GM20431 (cell line): Measurements from ENCODE around the gene ASPSCR1.

Experiments used
- in situ Hi-C: fragments of 300-500 bp; cut with MseI, MboI; formaldehyde crosslinking; loops from one replicate; pipeline ENCODE4 v1.15.0; 2020; ENCODE audit warnings: low sequenced_read_pairs; ENCODE audit not compliant: unreplicated experiment

The ASPSCR1 gene

GRCh38 chr17:82060001-82060380 lies 82.6 kb downstream of the ASPSCR1 start:
- in situ Hi-C loops = no loop called here

- in situ Hi-C loops = no loop called here
Measured at GRCh38 chr17:82060614-82061013, 83.2 kb downstream of the ASPSCR1 start.

- in situ Hi-C loops = no loop called here
Measured at GRCh38 chr17:82061047-82061925, 83.9 kb downstream of the ASPSCR1 start.

DNA sequence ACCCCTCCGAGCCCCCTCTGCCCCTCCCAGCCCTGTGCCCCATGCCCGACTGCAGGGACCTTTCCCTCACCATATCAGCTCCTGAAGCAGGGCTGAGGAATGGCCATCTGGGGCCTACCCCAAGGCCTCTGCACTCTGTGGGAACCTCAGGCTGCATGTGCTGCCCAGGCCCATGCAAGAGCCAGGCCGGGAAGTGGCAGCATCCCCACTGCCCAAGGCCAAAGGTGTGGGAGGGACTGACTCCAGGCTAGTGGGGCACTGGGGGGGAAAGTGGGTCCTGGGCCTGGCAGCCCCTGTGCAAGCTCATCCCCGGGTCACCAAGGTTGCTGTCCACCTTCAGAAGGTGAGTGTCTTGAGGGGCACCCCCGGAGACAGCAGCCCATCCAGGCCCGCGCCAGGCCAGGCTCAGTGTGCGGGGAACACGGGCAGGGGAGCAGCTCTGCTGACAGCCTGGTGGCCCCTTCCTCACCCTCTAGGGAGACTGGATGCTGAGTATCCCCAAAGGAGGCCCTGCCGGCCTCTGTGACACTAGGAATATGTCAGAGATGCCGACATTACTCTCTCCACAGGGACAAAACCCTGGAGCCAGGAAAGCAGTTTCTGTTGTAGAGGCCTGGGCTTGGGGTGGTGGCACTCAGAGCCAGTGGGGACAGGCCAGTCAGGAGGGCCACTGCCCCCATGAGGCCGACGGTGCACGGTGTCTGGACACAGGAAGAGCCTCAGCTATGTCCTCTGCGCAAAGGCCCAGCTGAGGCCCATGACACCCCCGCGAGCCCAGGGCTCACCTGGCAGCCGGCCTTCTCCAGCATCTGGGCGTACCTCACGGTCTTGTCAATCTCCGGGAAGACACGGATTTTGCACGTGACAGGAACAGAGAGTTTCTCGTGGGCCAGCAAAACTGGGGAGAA lies 84.9 kb downstream of the ASPSCR1 start:
- in situ Hi-C loops = no loop called here

DNA sequence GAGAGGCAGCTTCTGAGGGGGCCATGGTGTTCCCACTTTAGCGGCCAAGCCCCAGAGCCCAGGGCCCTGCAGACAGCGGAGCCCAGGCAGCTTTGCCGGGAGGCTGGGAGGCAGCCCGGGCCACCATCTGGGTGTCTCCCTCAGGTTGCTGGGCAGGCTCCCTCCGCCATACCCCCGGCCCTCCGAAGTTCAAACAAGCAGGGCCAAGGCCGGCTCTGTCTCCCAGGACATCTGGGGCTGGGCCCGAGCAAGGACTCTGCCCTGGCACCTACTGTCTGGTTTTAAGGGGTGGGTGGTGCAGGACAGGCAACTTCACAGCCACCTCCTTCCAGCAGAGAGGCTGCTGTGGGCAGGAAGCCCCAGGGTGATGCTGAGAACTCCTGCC lies 85.5 kb downstream of the ASPSCR1 start:
- in situ Hi-C loops = no loop called here

DNA sequence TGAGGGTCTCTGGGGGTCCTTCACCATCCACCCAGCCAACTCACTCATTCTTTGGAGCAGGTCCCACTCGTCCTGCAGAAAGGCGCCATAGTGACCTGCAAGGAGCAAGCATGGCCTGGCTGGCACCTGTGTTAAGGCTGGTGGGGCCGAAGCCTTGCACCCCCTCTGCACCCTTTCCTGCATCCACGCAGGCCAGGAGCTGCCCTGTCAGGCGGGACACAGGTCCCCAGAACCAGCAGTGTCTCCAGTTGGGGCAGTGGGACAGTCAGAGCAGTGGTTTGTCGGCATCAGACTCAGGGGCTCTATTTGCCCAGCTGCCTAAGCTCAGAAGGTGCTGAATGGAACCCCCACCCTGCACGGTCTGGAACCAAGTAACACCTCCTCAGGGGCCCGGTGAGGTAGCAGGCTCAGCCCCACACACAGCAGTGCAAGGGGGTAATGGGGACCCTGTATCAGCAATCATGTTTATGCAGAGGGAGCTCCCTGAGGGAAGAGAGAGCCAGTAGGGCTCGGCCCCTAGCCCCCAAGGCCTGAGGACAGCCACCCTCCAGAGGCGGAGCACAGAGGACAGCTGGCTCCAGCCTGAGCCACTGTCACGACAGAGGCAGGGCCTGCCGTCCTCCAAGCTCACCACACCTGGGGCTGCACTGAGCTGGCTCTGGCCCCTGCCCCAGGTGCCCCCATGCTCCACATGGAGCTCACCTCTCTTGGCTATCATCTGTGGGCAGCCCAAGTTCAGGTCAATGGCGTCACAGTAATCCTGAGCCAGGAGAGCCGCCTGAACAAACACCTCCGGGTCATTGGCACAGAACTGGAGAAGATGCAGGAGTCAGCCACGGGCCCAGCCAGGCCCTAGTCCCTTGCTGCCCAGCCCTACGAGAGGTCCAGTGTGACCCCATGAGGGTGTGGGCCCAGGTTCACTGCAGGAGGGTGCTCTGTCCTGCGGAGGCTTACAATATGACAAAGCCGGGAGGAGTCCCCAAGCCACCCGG lies 86.3 kb downstream of the ASPSCR1 start:
- in situ Hi-C loops = no loop called here

- in situ Hi-C loops = no loop called here
Measured at GRCh38 chr17:82064433-82065192, 87.2 kb downstream of the ASPSCR1 start.

DNA sequence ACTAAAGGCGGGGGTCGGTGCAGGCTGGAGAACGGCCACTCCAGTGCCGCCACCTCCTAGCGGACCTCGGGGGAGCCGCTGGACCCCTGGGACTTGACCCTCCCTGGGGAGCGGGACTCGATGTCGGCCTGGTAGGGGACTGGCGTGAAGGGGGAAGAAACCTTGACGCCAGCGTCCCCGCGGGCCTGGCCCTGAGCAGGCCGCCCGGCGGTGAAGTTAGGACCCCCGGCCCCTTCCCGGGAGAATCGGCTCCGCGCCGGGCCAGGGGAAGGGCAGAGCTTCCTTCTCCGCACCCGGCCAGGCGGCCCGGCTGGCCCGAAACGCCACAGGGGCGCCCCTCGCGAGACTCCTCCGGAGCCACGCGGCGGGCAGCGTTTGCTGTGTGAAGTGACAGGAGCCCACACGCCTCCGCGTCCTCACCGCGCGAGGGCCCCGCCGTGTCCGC lies 87.8 kb downstream of the ASPSCR1 start:
- in situ Hi-C loops = no loop called here

- in situ Hi-C loops = no loop called here
Measured at GRCh38 chr17:82065638-82066303, 88.3 kb downstream of the ASPSCR1 start, which contains the start of gene DUS1L. Gene DUS1L (minus strand): TSS chr17:82065804. CDS start chr17:82065059, 745 bp downstream.
